ENCODE results near the gene CLTA. TPM values are rescaled to one million over a fixed set of nuclear protein-coding genes. Genes with fewer than 3 reads are reported as not detected.

CLTA gene
- total RNA-seq, 1 donor from 2014 or later = 185 TPM

DNA sequence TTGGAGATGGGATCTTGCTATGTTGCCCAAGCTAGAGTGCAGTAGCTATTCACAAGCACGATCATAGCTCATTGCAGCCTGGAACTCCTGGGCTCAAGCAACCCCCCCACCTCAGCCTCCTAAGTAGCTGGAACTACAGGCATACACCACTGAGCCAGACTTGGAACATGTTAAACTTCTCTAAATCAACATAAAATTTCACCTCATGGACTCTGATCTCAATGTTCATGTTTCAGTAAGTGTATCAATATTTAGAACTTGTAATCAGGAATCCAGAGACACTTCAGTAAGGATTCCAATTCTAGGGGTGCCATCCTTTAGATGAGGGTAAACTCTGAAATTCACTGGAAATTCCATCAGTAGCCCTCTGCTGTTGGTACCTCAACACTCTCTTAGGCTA, 60.7 kb downstream of the CLTA start:
- TF ChIP-seq, protein P1, sequence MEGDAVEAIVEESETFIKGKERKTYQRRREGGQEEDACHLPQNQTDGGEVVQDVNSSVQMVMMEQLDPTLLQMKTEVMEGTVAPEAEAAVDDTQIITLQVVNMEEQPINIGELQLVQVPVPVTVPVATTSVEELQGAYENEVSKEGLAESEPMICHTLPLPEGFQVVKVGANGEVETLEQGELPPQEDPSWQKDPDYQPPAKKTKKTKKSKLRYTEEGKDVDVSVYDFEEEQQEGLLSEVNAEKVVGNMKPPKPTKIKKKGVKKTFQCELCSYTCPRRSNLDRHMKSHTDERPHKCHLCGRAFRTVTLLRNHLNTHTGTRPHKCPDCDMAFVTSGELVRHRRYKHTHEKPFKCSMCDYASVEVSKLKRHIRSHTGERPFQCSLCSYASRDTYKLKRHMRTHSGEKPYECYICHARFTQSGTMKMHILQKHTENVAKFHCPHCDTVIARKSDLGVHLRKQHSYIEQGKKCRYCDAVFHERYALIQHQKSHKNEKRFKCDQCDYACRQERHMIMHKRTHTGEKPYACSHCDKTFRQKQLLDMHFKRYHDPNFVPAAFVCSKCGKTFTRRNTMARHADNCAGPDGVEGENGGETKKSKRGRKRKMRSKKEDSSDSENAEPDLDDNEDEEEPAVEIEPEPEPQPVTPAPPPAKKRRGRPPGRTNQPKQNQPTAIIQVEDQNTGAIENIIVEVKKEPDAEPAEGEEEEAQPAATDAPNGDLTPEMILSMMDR (IDR thresholded peaks at IDR 0.05; ENCODE audit: unreplicated experiment) = no peak
- H3K4me1 Mint-ChIP-seq (ENCODE audit: low read depth) = no peaks in the 10 kb centered on the region
- peaks cover 2% of the 10 kb centered on the region for H3K36me3 Mint-ChIP-seq (ENCODE audit: insufficient read depth)
- no peaks in the 10 kb centered on the region for H3K9me3 Mint-ChIP-seq (ENCODE audit: low read depth)
- H3K4me3 Mint-ChIP-seq (ENCODE audit: low read depth) = no peak overlapping the region
- H3K27me3 Mint-ChIP-seq = no peaks in the 10 kb centered on the region
- H3K27ac Mint-ChIP-seq = no peak overlapping the region
- no peak for DNase-seq (ENCODE audit: low spot score, unreplicated experiment)

DNA sequence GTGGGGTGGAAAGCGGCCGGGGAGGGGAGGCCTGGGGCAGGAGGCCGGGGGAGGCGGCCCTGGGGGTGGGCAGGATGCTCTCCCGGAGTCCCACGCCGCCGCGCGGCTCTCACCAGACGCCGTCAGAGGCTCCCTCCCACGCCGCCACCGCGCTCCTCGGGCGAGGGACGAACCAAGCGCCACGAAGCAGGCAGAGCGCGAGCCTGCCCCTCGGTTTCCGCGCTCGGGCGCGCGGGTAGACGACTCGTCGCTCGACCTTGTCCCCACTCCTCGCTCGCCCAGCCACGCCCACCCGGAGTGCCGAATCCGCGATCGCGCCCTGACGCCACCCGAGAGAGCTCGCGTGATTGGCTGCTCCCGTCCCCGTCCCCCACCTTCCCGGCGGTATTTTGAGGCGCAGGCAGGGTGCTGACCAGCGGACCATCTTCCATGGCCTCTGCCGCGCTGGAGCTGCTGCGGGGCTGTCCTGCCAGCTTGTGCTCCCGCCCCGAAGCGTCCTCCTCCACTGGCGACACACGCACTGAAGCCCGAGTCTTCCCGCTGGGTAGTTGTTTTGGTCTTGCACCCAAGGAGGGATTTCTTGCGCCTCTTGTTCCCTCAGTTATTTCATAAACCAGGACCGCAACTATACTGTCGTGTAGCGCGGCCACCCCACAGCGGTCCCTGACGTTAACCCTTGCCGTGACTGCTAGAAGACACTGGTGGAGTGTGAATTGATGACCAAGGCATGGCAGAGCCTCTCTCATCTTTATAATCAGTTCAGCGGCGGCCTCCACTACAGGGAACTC, 67.7 kb downstream of the CLTA start, which contains the start of gene GNE:
GNE (minus strand) TSS at position 241 of the 788 bp plus-strand sequence. CDS start 9,093 bp downstream, outside the sequence.
- TF ChIP-seq, protein P1 (IDR thresholded peaks at IDR 0.05; ENCODE audit: unreplicated experiment) = no peak
- Mint-ChIP-seq H3K27me3 (no peaks in the 10 kb centered on the region), H3K9me3 (ENCODE audit: low read depth) (no peaks in the 10 kb centered on the region), H3K4me1 (ENCODE audit: low read depth) (no peaks in the 10 kb centered on the region), H3K36me3 (ENCODE audit: insufficient read depth) (no peaks in the 10 kb centered on the region), H3K4me3 (ENCODE audit: low read depth) (peak within 1 kb of the TSS; percentile 95), H3K27ac (peak within 1 kb of the TSS; percentile 99)
- peak; percentile 97 for DNase-seq (ENCODE audit: low spot score, unreplicated experiment)

DNA sequence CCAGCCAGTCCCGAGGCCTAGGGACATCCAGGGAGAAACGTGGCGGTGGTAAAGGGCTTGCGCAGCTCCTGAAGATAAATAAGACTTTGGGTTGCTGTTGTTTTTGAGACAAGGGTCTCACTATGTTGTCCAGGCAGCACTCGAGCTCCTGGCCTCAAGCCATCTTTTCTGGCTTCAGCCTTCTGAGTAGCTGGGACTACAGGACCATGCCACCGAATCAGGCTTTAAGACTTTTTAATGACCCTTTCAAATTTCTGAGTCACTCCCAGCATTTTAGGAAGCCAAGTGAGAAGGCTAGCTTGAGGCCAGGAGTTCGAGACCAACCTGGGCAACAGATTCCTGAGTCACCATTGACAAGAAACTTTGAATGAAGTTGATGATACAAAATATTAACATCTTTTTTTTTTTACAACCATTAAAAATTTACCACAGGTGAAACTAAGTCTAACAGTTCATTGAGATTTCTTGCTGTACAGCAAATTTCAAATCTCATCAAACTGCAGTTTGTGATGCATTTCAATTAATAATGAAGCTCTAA, 68.3 kb downstream of the CLTA start:
- TF ChIP-seq, protein P1 (IDR thresholded peaks at IDR 0.05; ENCODE audit: unreplicated experiment) = no peak
- Mint-ChIP-seq H3K9me3 (ENCODE audit: low read depth) (no peaks in the 10 kb centered on the region), H3K4me3 (ENCODE audit: low read depth) (peak overlapping the region; percentile 95), H3K27ac (peak overlapping the region; percentile 99), H3K36me3 (ENCODE audit: insufficient read depth) (no peaks in the 10 kb centered on the region), H3K27me3 (no peaks in the 10 kb centered on the region), H3K4me1 (ENCODE audit: low read depth) (no peaks in the 10 kb centered on the region)
- no peak for DNase-seq (ENCODE audit: low spot score, unreplicated experiment)

Other genes starting within 250 kb of the CLTA start
- not detected in 2 replicates for gene OR2S2, start 232.8 kb upstream of the CLTA start, total RNA-seq
- gene RECK, start 154.0 kb upstream of the CLTA start, total RNA-seq = 6.9 and 7.1 TPM in 2 replicates
- gene GLIPR2, start 54.2 kb upstream of the CLTA start, total RNA-seq = 7.3 TPM in 2 replicates
- gene CCIN, start 21.5 kb upstream of the CLTA start, total RNA-seq = not detected in 2 replicates
- gene GNE, start 67.5 kb downstream of the CLTA start, total RNA-seq = 9.9 and 12.3 TPM in 2 replicates
- gene RNF38, start 209.3 kb downstream of the CLTA start, total RNA-seq = 64.7 and 68.3 TPM in 2 replicates